ENCODE results near the gene SMC1B.
"Not testable (repeated sequence)": the region's sequence is repeated elsewhere in the genome, so short reads cannot be mapped to it uniquely, and the experiment has no call there.

Gene SMC1B

GRCh38 chr22:45308957-45309421 is 104.4 kb downstream of the SMC1B start:
- FAIRE-seq (peak; percentile 82), DNase-seq (ENCODE audit: insufficient read length, low spot score) (no peak)

- no peak for DNase-seq (ENCODE audit: insufficient read length, low spot score)
- no peak for FAIRE-seq
Observed at GRCh38 chr22:45308391-45308956, 104.9 kb downstream of the SMC1B start.

DNA sequence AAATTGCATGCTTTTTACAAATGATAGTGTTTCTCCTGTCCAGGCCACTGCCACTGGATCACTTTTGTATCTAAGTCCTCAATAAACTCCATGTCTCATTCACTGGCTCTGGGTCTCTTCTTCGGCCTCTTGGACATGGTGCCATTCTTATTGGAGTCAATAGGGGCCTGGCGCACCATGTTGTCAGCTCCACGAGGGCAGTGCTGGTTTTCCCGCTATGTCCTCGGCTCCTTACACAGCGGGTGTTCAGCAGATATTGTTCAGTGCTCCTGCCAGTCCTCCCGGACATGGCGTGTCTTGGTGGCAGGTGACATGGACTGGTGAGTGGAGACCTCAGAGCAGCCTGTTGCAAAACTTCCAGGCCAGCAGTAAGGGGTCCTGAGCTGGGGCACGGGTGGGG is 107.3 kb downstream of the SMC1B start:
- FAIRE-seq, result no peak
- no peak for DNase-seq (ENCODE audit: insufficient read length, low spot score)

DNA sequence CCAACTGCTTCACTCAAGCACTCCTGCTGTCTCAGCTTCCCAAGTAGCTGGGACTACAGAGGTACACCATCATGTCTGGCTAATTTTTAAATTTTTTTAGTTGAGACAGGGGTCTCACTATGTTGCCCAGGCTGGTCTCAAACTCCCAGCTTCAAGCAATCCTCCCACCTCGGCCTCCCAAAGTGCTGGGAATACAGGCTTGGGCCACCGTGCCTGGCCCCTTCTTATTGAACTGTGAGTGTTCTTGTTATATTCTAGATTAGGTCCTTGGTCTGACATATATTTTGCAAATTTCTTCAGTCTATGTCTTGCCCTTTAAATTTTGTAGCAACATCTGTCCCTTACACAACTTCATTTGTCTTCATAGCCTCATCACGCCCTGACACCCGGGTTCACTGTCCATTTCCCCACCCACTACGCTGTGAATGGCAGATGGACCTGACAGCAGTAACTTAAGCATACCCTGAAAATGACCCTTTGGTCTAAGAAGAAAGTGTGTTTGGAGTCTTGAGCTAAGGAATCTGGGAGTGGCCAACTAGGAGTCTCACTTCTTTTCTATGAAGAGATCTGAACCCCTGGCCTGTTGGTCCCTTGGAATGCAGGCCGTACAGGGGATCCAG is 107.8 kb downstream of the SMC1B start:
- no peak for FAIRE-seq
- no peak for DNase-seq (ENCODE audit: insufficient read length, low spot score)

DNA sequence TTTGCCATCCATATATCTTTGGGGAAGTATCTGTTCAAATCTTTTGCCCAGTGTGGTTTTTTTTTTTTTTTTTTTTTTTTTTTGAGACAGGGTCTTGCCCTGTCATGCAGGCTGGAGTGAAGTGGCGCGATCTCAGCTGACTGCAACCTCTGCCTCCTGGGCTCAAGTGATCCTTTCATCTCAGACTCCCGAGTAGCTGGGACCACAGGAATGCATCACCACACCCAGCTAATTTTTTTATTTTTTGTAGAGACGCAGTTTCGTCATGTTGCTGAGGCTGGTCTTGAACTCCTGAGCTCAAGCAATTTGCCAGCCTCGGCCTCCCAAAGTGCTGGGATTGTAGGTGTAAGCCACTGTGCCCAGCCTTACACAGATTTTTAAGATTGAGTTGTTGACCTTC is 108.4 kb downstream of the SMC1B start:
- DNase-seq (ENCODE audit: insufficient read length, low spot score), result no peak
- no peak for FAIRE-seq

- DNase-seq (ENCODE audit: insufficient read length, low spot score) (no peak), FAIRE-seq (no peak)
Observed at GRCh38 chr22:45303181-45303580, 110.2 kb downstream of the SMC1B start.

DNA sequence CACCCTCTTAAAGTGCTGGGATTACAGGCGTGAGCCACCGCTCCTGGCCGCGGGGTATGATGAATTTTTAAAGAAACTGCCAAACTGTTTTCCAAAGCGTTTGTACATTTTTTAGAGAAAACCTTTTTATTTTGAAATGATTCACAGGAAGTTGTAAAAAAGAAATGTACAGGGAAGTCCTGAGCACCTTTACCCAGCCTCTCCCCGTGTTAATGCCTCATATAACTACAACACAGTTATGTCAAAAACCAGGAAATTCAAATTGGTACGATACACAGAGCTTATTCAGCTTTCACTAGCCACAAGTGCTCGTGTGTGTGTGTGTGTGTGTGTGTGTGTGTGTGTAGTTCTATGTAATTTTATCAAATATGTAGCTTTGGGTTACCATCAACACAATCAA is 110.6 kb downstream of the SMC1B start:
- FAIRE-seq (no peak), DNase-seq (ENCODE audit: insufficient read length, low spot score) (no peak)

GRCh38 chr22:45298934-45299505 is 114.4 kb downstream of the SMC1B start:
- FAIRE-seq (no peak), DNase-seq (ENCODE audit: insufficient read length, low spot score) (no peak)

DNA sequence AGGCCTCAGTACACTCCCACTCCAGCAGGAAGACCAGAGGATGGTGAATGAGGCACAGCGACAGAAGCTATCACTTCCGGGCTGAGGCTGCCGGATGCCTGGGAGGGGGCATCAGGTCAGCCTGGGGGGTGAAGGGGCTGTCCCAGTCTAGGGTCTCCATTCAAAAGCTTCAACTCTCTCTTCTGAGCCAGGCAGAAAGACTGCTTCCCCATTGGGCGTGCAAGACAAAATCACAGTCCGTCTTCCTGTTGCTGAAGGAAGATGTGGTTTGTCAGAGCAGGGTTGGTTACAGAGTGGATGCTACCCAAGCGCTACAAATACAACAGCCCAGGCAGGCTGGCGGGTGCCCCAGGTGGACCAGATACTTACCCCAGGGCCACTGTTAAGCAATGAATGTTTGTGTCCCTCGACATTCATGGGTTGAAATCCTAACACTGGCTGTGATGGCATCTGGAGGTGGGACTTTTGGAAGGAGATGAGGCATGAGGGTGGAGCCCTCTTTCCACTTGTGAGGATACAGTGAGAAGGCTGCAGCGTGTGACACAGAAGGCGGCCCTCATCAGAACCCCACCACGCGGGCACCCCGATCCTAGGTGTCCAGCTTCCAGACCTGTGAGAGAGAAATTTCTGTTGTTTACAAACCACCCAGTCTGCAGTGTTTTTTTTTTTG is 116.6 kb downstream of the SMC1B start:
- peak; percentile 72 for FAIRE-seq
- DNase-seq (ENCODE audit: insufficient read length, low spot score), result no peak

DNA sequence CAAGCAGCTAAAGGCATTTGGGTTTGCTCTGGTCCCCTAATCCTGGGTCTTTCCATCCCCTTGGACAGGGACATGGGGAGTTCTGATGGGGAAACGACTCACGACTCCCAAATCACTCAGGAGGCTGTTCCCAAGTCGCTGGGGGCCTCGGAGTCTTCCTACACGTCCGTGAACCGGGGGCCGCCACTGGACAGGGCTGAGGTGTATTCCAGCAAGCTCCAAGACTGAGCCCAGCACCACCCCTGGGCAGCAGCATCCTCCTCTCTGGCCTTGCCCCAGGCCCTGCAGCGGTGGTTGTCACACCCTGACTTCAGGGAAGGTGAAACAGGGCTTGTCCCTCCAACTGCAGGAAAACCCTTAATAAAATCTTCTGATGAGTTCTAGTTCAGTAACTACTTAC is 117.9 kb downstream of the SMC1B start:
- no peak for FAIRE-seq

DNA sequence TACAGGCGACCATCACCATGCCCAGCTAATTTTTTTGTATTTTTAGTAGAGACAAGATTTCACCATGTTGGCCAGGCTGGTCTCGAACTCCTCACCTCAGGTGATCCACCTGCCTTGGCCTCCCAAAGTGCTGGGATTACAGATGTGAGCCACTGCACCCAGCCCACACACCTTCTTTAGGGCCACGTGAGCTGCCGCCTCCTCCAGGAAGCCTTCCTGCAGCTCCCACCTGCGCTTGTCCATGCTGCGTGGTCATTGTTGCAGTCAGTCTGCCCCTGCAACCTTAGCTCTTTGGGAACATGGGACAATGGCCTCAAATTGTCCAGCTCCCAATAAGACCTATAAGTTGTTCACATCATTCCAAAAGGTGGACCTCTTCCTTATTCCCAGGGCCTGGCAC is 118.4 kb downstream of the SMC1B start:
- DNase-seq (ENCODE audit: insufficient read length, low spot score); FAIRE-seq: not testable (repeated sequence)

More for the DNA sequence above, 117.9 kb downstream of the SMC1B start:
- DNase-seq (ENCODE audit: insufficient read length, low spot score), result no peak

All from GM19239 (cell line).